VCaP (cell line): Measurements from ENCODE around the gene NCBP3.
A peak's percentile ranks its signal among the peaks of the same experiment; 100 is the strongest.

Experiments used
- H3K27ac ChIP-seq: fragments of 450-650 bp; 2 replicates; pipeline ENCODE4 v1.5.1; 2017
- CTCF ChIP-seq: fragments of 450-650 bp; conservative IDR thresholded peaks from 2 replicates; pipeline ENCODE4 v1.5.1; 2017; ENCODE audit warnings: mild to moderate bottlenecking, moderate library complexity

The NCBP3 gene, protein sequence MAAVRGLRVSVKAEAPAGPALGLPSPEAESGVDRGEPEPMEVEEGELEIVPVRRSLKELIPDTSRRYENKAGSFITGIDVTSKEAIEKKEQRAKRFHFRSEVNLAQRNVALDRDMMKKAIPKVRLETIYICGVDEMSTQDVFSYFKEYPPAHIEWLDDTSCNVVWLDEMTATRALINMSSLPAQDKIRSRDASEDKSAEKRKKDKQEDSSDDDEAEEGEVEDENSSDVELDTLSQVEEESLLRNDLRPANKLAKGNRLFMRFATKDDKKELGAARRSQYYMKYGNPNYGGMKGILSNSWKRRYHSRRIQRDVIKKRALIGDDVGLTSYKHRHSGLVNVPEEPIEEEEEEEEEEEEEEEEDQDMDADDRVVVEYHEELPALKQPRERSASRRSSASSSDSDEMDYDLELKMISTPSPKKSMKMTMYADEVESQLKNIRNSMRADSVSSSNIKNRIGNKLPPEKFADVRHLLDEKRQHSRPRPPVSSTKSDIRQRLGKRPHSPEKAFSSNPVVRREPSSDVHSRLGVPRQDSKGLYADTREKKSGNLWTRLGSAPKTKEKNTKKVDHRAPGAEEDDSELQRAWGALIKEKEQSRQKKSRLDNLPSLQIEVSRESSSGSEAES

GRCh38 chr17:3845621-3846436 is at the start of gene NCBP3:
NCBP3 (minus strand) TSS chr17:3846246; CDS start chr17:3846223, 23 bp downstream.
- TF ChIP-seq CTCF = peak; percentile 100
- peak within 1 kb of the TSS; percentile 89 for H3K27ac ChIP-seq

DNA sequence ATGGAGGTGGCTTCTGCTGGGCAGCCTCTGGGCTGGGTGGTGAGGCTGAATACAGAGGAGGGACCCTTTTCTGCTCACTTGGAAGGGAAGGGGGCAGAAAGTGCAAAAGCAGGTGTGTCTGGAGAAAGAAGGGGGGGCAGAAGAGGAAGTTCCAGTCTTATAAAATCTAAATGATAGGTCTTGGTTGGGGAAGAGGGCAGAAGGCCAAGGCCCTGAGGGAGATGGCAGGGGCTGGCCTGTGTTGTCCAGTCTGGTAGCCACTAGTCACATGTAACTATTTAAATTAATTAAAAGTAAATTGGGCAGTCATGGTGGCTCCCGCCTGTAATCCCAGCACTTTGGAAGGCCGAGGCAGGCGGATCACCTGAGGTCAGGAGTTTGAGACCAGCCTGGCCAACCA is 49.3 kb upstream of the NCBP3 start:
- no peak for TF ChIP-seq CTCF
- peak overlapping the region; percentile 88 for H3K27ac ChIP-seq

GRCh38 chr17:3894911-3895343 is 48.9 kb upstream of the NCBP3 start:
- peak overlapping the region; percentile 88 for H3K27ac ChIP-seq
- TF ChIP-seq CTCF = no peak

DNA sequence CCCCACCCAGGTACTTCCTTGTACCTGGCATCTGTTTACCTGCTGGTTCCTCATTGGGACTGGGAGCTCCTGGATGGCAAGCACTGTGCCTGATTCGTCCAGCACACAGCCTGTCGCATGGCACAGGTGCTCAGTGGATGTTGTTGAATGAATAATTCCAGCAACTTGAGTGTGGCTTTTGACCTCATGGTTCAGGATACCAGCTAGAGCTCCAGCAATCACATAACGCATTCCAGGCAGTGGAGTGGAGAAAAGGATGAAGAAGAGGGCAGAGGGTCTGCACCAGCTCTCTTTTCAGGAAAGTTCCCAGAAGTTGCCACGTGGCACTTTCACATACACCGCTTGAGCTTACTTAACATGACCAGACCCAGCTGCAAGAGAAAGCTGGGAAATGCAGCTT is 48.1 kb upstream of the NCBP3 start:
- H3K27ac ChIP-seq = peak overlapping the region; percentile 88
- no peak for TF ChIP-seq CTCF

GRCh38 chr17:3893720-3894116 is 47.7 kb upstream of the NCBP3 start:
- H3K27ac ChIP-seq = peak overlapping the region; percentile 88
- no peak for TF ChIP-seq CTCF

DNA sequence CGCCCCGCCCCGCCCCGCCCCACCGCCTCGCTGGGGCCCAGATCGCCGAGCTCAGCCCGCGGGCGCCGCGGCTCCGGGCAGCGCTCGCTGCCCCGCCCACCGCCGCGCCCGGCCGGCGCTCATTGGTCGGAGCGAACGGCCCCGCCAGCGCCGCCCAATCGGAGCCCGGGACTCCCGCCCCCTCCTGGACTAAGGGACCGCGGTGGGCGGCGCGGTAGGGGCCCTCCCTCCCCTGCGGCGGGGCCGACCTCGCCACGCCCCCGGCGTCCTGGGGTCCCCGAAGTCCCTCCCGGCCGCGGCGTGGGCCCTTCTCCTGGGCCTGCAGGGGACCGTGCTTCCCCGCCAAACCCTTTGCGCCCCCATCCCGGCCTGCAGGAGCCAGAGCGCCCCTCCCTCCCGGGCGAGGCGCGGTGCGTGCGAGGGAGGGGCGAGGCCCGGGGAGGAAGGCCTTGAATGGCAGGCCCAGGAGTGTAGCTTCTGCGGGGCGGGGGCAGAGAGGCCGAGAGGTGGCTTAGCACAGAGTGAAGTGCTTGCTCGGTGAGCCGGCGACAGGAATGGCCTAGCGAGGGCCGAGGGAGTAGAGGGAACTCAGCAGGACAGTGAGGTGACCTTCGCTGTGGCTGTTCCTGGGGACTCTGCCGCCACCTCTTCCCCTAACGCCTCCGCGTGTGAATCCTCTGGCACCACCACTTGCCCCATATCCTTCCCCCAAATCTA is 47.1 kb upstream of the NCBP3 start, which contains the start of gene CAMKK1:
TSS of gene CAMKK1 (minus strand) at position 51 of the 717 bp plus-strand sequence. CDS start 7,366 bp downstream, outside the sequence.
- peak within 1 kb of the TSS; percentile 88 for H3K27ac ChIP-seq
- no peak for TF ChIP-seq CTCF
